Activated CD4-positive, alpha-beta T cell treated with anti-CD3 and anti-CD28 coated beads, Interleukin-2, Interleukin-6, amounts not matched to agents 100 ng/mL and 50 ng/mL, durations not matched to agents 16 hours and 8 hours (primary cell): ENCODE measurements around the gene KLHDC2.
"Not testable (repeated sequence)": the region's sequence is repeated elsewhere in the genome, so short reads cannot be mapped to it uniquely, and the experiment has no call there.

Experiments
- DNase-seq: peaks from one replicate; pipeline ENCODE4 v3.0.0-alpha.2; 2020

KLHDC2 gene

GRCh38 chr14:49783394-49784014, 15.6 kb downstream of the KLHDC2 start:
- DNase-seq, result no peak

DNA sequence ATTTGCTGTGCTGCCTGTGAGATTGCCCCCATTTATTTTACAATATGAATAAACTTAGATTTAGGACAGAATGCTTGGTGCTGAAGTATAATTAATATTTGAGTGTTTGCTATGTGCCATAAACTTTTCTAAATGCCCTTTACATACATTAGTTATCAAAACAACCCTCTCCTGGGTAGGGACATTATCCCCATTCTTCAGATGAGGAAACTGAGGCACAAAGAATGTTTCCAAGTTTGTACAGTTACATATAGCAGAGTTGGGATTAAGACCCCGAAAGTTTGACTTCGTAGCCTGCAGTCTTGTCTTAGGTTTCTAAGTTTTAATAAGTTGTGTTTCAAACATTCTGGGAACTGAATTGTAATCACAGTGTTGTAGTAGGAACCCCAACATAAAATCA, 18.4 kb downstream of the KLHDC2 start:
- DNase-seq, result no peak

GRCh38 chr14:49792618-49793017, 24.7 kb downstream of the KLHDC2 start:
- DNase-seq, result no peak

DNA sequence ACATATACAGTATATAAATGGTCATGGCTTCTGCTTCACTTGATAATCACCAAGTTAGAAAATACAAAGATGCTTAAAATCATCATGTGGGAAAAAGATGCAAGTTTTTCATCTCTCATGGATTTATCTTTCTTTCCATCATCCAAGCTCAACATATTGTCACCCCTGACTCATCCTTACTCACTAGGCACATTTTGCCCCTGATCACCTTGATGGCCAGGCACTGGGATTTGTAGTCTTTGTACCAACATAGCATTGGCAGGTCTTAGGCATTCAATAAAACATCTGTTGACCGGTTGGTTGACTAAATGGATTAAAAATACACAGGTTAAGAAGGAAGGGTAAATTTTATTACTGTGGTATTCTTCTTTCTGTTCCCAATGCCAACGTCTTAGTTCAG, 28.1 kb downstream of the KLHDC2 start:
- no peak for DNase-seq

DNA sequence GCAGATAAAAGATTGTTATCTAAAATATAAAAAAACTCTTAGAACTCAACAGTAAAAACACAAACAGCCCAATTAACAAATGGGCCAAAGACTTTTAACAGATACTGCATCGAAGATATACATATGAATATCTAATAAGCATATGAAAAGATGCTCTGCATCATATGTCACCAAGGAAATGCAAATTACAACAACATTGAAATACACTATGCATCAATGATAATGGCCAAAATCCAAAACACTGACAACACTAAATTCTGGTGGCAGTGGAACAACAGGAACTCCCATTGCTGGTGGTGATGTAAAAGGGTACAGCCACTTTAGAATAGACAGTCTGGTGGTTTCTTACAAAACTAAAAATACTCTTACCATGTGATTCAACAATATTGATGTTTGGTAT, 40.8 kb downstream of the KLHDC2 start:
- no peak for DNase-seq

GRCh38 chr14:49816118-49816517, 48.2 kb downstream of the KLHDC2 start:
- DNase-seq, result not testable (repeated sequence)

GRCh38 chr14:49816844-49817243, 48.9 kb downstream of the KLHDC2 start:
- DNase-seq, result no peak

- no peak for DNase-seq
Measured at GRCh38 chr14:49820176-49820575, 52.2 kb downstream of the KLHDC2 start.

GRCh38 chr14:49828640-49829039, 60.7 kb downstream of the KLHDC2 start:
- DNase-seq, result no peak
